A549 (cell line): Measurements from ENCODE around the gene SCNN1A. TPM values are rescaled to one million over a fixed set of nuclear protein-coding genes. Genes with fewer than 3 reads are reported as not detected.

Source experiments
- ATAC-seq, 2 experiments: fragments of 200-7000 bp in 1 of 2; fragments of >200 bp in 1 of 2; cut with Nextera tagmentation in 1 of 2; cut with Tn5 transposase in 1 of 2; 3 replicates each; pipeline versions ENCODE4 v1.8.0 to v1.9.1; 2018 to 2020; ENCODE audit warnings: mild to moderate bottlenecking in 1 of 2, moderate library complexity in 1 of 2
- CTCF ChIA-PET: fragments of 300-600 bp; sonication (Branson Sonifier 250); formaldehyde crosslinking; extraction: SDS; loops from one replicate; lab custom pipeline; 2021; ENCODE audit warnings: antibody characterized with exemption, inconsistent platforms; lab: Yijun Ruan, JAX
- POLR2A ChIA-PET: fragments of 350-600 bp; formaldehyde crosslinking; extraction: SDS; loops from one replicate; lab custom pipeline; 2021; ENCODE audit warnings: antibody characterized with exemption, inconsistent platforms; lab: Yijun Ruan, JAX
- DNase-seq, 2 experiments: peaks; one replicate each; pipeline versions ENCODE4 v3.0.0 to v3.0.0-alpha.2; 2011 to 2016; ENCODE audit warnings: low read depth in 1 of 2, low spot score in 1 of 2
- FAIRE-seq: peaks from 2 replicates; lab custom pipeline; 2011; peaks lifted over from hg19 to GRCh38; lab: Jason Lieb, UNC
- H3K27ac ChIP-seq, 2 experiments: fragments of >200 bp; sonication (Bioruptor Twin); formaldehyde crosslinking; 3 replicates each; pipeline ENCODE4 v1.5.1; 2016 to 2017
- H3K4me1 ChIP-seq: fragments of >200 bp; sonication (Bioruptor Twin); formaldehyde crosslinking; 3 replicates; pipeline ENCODE4 v1.6.1; 2016
- H3K4me2 ChIP-seq: fragments of >200 bp; sonication (Bioruptor Twin); formaldehyde crosslinking; 3 replicates; pipeline ENCODE4 v1.6.1; 2016
- H3K4me3 ChIP-seq: fragments of >200 bp; sonication (Bioruptor Twin); formaldehyde crosslinking; 3 replicates; pipeline ENCODE4 v1.5.1; 2016
- H3K9me3 ChIP-seq: fragments of >200 bp; sonication (Bioruptor Twin); formaldehyde crosslinking; 3 replicates; pipeline ENCODE4 v1.6.1; 2016
- BHLHE40 ChIP-seq: IDR thresholded peaks from 2 replicates; pipeline ENCODE4 v1.6.1; 2012; ENCODE audit warnings: low read depth, low read length, inconsistent platforms
- CEBPB ChIP-seq, 2 experiments: fragments of >200 bp in 1 of 2; sonication (Bioruptor Twin) in 1 of 2; formaldehyde crosslinking in 1 of 2; IDR thresholded peaks; 2 replicates each; pipeline ENCODE4 v1.6.1; 2012 to 2016
- CHD4 ChIP-seq: fragments of 200-600 bp; sonication (generic); IDR thresholded peaks from 2 replicates; pipeline ENCODE4 v1.6.1; 2016; ENCODE audit warnings: antibody characterized with exemption, mild to moderate bottlenecking, borderline replicate concordance
- EHF ChIP-seq: fragments of 250-450 bp; sonication (Bioruptor Pico); IDR thresholded peaks from 2 replicates; pipeline ENCODE4 v1.5.0; 2020; ENCODE audit warnings: mild to moderate bottlenecking
- ELK1 ChIP-seq: fragments of 150-350 bp; IDR thresholded peaks from 2 replicates; pipeline ENCODE4 v1.6.1; 2014; ENCODE audit warnings: low read depth, mild to moderate bottlenecking, low read length
- FOSL2 ChIP-seq, 2 experiments: fragments of 450-650 bp in 1 of 2; fragments of >200 bp in 1 of 2; sonication (Bioruptor Twin) in 1 of 2; formaldehyde crosslinking; IDR thresholded peaks; 2 replicates each; pipeline versions ENCODE4 v1.5.0 to v1.6.1; 2016 to 2020; ENCODE audit warnings: mild to moderate bottlenecking in 1 of 2, moderate library complexity in 1 of 2
- FOXS1 ChIP-seq: fragments of 250-450 bp; sonication (Bioruptor Pico); IDR thresholded peaks from 2 replicates; pipeline ENCODE4 v1.5.0; 2020; ENCODE audit warnings: mild to moderate bottlenecking, moderate library complexity
- HEYL ChIP-seq: fragments of 250-450 bp; sonication (Bioruptor Pico); IDR thresholded peaks from 2 replicates; pipeline ENCODE4 v1.8.0; 2021; ENCODE audit warnings: mild to moderate bottlenecking, moderate library complexity
- HMGXB4 ChIP-seq: fragments of 250-450 bp; sonication (Bioruptor Pico); IDR thresholded peaks from 2 replicates; pipeline ENCODE4 v1.5.0; 2021; ENCODE audit warnings: mild to moderate bottlenecking, moderate library complexity, borderline replicate concordance
- HOXA7 ChIP-seq: fragments of 250-450 bp; sonication (Bioruptor Pico); IDR thresholded peaks from 2 replicates; pipeline ENCODE4 v1.5.0; 2020; ENCODE audit warnings: mild to moderate bottlenecking, moderate library complexity
- KDM1A ChIP-seq: fragments of 200-600 bp; sonication (generic); IDR thresholded peaks from 2 replicates; pipeline ENCODE4 v1.6.1; 2016; ENCODE audit warnings: low read depth, mild to moderate bottlenecking
- KDM5A ChIP-seq: fragments of 200-600 bp; sonication (generic); IDR thresholded peaks from 2 replicates; pipeline ENCODE4 v1.6.1; 2016; ENCODE audit warnings: antibody characterized with exemption, mild to moderate bottlenecking
- MAZ ChIP-seq: fragments of 150-350 bp; IDR thresholded peaks from 2 replicates; pipeline ENCODE4 v1.6.1; 2014; ENCODE audit warnings: antibody characterized with exemption, low read depth, low read length, borderline replicate concordance
- MYC ChIP-seq: IDR thresholded peaks from 2 replicates; pipeline ENCODE4 v1.6.1; 2012; ENCODE audit warnings: mild to moderate bottlenecking, inconsistent platforms, low read length, improper control_type of control experiment, borderline replicate concordance
- NPAS2 ChIP-seq: fragments of 250-450 bp; sonication (Bioruptor Pico); IDR thresholded peaks from 2 replicates; pipeline ENCODE4 v1.8.0; 2022; ENCODE audit warnings: mild to moderate bottlenecking, moderate library complexity, borderline replicate concordance
- NR3C1 ChIP-seq: fragments of >200 bp; sonication (Bioruptor Twin); formaldehyde crosslinking; IDR thresholded peaks from 3 replicates; pipeline ENCODE4 v1.6.1; 2017
- POLR2A ChIP-seq: IDR thresholded peaks from 2 replicates; pipeline ENCODE4 v1.6.1; 2012; ENCODE audit warnings: mild to moderate bottlenecking, low read length
- RFX5 ChIP-seq: fragments of 450-650 bp; IDR thresholded peaks from 2 replicates; pipeline ENCODE4 v1.7.1; 2014; ENCODE audit warnings: antibody characterized with exemption, mild to moderate bottlenecking, moderate library complexity
- RNF2 ChIP-seq: fragments of 200-600 bp; sonication (generic); IDR thresholded peaks from 2 replicates; pipeline ENCODE4 v1.6.1; 2016; ENCODE audit warnings: low read depth, mild to moderate bottlenecking, antibody characterized with exemption, moderate library complexity, borderline replicate concordance
- TP53 ChIP-seq: fragments of 250-450 bp; sonication (Bioruptor Pico); IDR thresholded peaks from 2 replicates; pipeline ENCODE4 v1.5.0; 2021; ENCODE audit warnings: mild to moderate bottlenecking, moderate library complexity
- ZFP36 ChIP-seq: fragments of 450-650 bp; IDR thresholded peaks from 2 replicates; pipeline ENCODE4 v1.6.1; 2014; ENCODE audit warnings: borderline replicate concordance; ENCODE audit not compliant: partially characterized antibody
- whole genome bisulfite sequencing: methylation state at CpG from one replicate; pipeline ENCODE4 v1.1.6; 2017; ENCODE audit errors: missing lambda C conversion rate; 5-methylcytosine and 5-hydroxymethylcytosine counted together
- polyA minus RNA-seq: library from RNA; depleted of rRNA, polyadenylated mRNA; stranded (reverse); fragments of >200 nt; gene quantifications from 2 replicates; pipeline ENCODE4 v1.2.3, GENCODE V29; 2011; rRNA and poly(A)+ RNA removed
- polyA plus RNA-seq, 4 experiments: library from polyadenylated mRNA; depleted of rRNA in 3 of 4; stranded (reverse); fragments of >200 nt; fragmentation: RNase III in 1 of 4; extraction: RNeasy Plus Mini Kit Qiagen cat#74134 plus additional on column Dnase treatment in 1 of 4; gene quantifications; 2 replicates in 3 of 4; 3 replicates in 1 of 4; pipeline ENCODE4 v1.2.3, GENCODE V29; 2011 to 2017

Gene SCNN1A
- polyA plus RNA-seq (2011; rRNA removed) (7.0 and 7.6 TPM in 2 replicates), polyA plus RNA-seq (2017; fragmentation: RNase III; extraction: RNeasy Plus Mini Kit Qiagen cat#74134 plus additional on column Dnase treatment) (4.3 to 6.0 TPM (median 5.7 TPM) in 3 replicates), polyA minus RNA-seq (6.4 and 12.4 TPM in 2 replicates)
- polyA plus RNA-seq (2012; cell fraction: cytosol; rRNA removed), result 4.2 and 6.8 TPM in 2 replicates
- 14.1 and 14.4 TPM in 2 replicates for polyA plus RNA-seq (2012; cell fraction: nucleus; rRNA removed)

GRCh38 chr12:6375269-6376078 lies at the start of gene SCNN1A:
Gene SCNN1A (minus strand): TSS chr12:6375563. CDS start chr12:6374783, 780 bp downstream.
- 48% methylated on average over 9 of the region's 15 CpGs for WGBS
- H3K9me3 ChIP-seq, result no peaks in the 10 kb centered on the region
- peak within 1 kb of the TSS; percentile 97 to 99 for H3K27ac ChIP-seq
- TF ChIP-seq FOXS1 (CRISPR knock-in tag), result no peak
- no peak for TF ChIP-seq NR3C1
- no peak for TF ChIP-seq EHF (CRISPR knock-in tag)
- no peak for TF ChIP-seq MYC
- no peak for TF ChIP-seq CHD4
- H3K4me2 ChIP-seq, result peak within 1 kb of the TSS; percentile 54
- H3K4me3 ChIP-seq, result no peak within 1 kb of the TSS
- H3K4me1 ChIP-seq, result peaks cover 77% of the 10 kb centered on the region
- POLR2A ChIA-PET, result interaction anchor here (1.1 to 7.4 kb wide), 3 partner anchors 8 to 38 kb away, joined by 6 to 141 read pairs (median 17); partner anchors contain the start of genes LTBR and TNFRSF1A
- no peak for ATAC-seq
- DNase-seq, result no peak
- FAIRE-seq, result no peak
- CTCF ChIA-PET, result interaction anchor here (0.8 to 24.7 kb wide), 9 partner anchors 8 to 129 kb away, joined by 3 to 705 read pairs (median 4); partner anchors contain the start of genes LTBR and TNFRSF1A

GRCh38 chr12:6424866-6425265 lies 49.5 kb upstream of the SCNN1A start:
- Histone ChIP-seq H3K9me3 (no peaks in the 10 kb centered on the region), H3K27ac (peak overlapping the region in 1 of 2 experiments; percentile 76; a peak in 3 of 6 replicates), H3K4me1 (peaks cover 30% of the 10 kb centered on the region), H3K4me2 (no peak overlapping the region), H3K4me3 (no peak overlapping the region)
- POLR2A ChIA-PET, result interaction anchor here (0.9 kb wide), 2 partner anchors 41 to 110 kb away, joined by 3 read pairs; no protein-coding TSS in a partner anchor
- ATAC-seq, result no peak
- no peak for TF ChIP-seq BHLHE40
- no peak for TF ChIP-seq NR3C1
- no peak for TF ChIP-seq TP53 (CRISPR knock-in tag)
- no peak for TF ChIP-seq KDM5A
- no peak for TF ChIP-seq FOXS1 (CRISPR knock-in tag)
- TF ChIP-seq MAZ, result no peak
- TF ChIP-seq ZFP36, result no peak
- no peak for TF ChIP-seq HEYL
- no peak for TF ChIP-seq FOSL2 (IDR thresholded peaks at IDR 0.05)
- no peak for TF ChIP-seq FOSL2 (CRISPR knock-in tag; IDR thresholded peaks at IDR 0.05)
- no peak for TF ChIP-seq ELK1
- no peak for TF ChIP-seq HMGXB4 (CRISPR knock-in tag)
- TF ChIP-seq RNF2, result no peak
- no peak for TF ChIP-seq POLR2A
- no peak for DNase-seq
- CTCF ChIA-PET, result interaction anchor here (0.6 to 8.1 kb wide), 15 partner anchors 10 to 436 kb away, joined by 3 to 121 read pairs (median 9); partner anchors contain the start of genes CD27, GAPDH, TAPBPL and VAMP1
- FAIRE-seq, result no peak
- WGBS, result 89% methylated on average over 8 of the region's 8 CpGs

GRCh38 chr12:6424008-6424347 lies 48.6 kb upstream of the SCNN1A start:
- H3K4me1 ChIP-seq, result peaks cover 26% of the 10 kb centered on the region
- peak; percentile 31 to 57; a peak in 4 of 6 replicates for ATAC-seq
- H3K9me3 ChIP-seq, result no peaks in the 10 kb centered on the region
- TF ChIP-seq FOSL2 (IDR thresholded peaks at IDR 0.05) (no peak), FOSL2 (CRISPR knock-in tag; IDR thresholded peaks at IDR 0.05) (no peak), CEBPB (IDR thresholded peaks at IDR 0.05) (no peak), KDM1A (no peak), ZFP36 (no peak), NPAS2 (no peak), MYC (no peak), HEYL (no peak), FOXS1 (CRISPR knock-in tag) (no peak), CHD4 (no peak), HOXA7 (CRISPR knock-in tag) (no peak), RFX5 (no peak)
- H3K27ac ChIP-seq, result peak overlapping the region; percentile 42 to 76; a peak in 4 of 6 replicates
- CTCF ChIA-PET, result interaction anchor here (0.5 to 8.1 kb wide), 45 partner anchors 8 to 139 kb away, joined by 3 to 121 read pairs (median 5); partner anchors contain the start of genes CD27, GAPDH, TAPBPL and VAMP1
- no peak for DNase-seq
- 63% methylated on average over 6 of the region's 6 CpGs for WGBS
- no peak overlapping the region for H3K4me2 ChIP-seq
- POLR2A ChIA-PET, result interaction anchor here (1.4 kb wide), 2 partner anchors 47 to 110 kb away, joined by 4 to 9 read pairs; partner anchors contain the start of genes GAPDH and VAMP1
- H3K4me3 ChIP-seq, result no peak overlapping the region
- FAIRE-seq, result no peak
